WTC11 (cell line): ENCODE measurements around the gene RRP12.

Experiments
- CTCF ChIP-seq: fragments of 200-600 bp; IDR thresholded peaks from 2 replicates; pipeline ENCODE4 v1.8.0; 2022; ENCODE audit warnings: antibody characterized with exemption
- ESRRA ChIP-seq: sonication (generic); formaldehyde crosslinking; IDR thresholded peaks from 2 replicates; pipeline ENCODE4 v1.8.1; 2022; ENCODE audit warnings: mild to moderate bottlenecking, missing genetic modification reagents, borderline replicate concordance
- MLX ChIP-seq: sonication (generic); formaldehyde crosslinking; IDR thresholded peaks from 2 replicates; pipeline ENCODE4 v1.8.1; 2023; ENCODE audit warnings: mild to moderate bottlenecking, missing genetic modification reagents, moderate library complexity
- PRDM15 ChIP-seq: sonication (generic); formaldehyde crosslinking; IDR thresholded peaks from 2 replicates; pipeline ENCODE4 v1.8.0; 2022; ENCODE audit warnings: missing genetic modification reagents
- TF ChIP-seq, protein P1 (sequence below): sonication (generic); formaldehyde crosslinking; IDR thresholded peaks from 2 replicates; pipeline ENCODE4 v1.8.1; 2022; ENCODE audit warnings: low read depth, mild to moderate bottlenecking, moderate library complexity, missing genetic modification reagents, borderline replicate concordance
- TF ChIP-seq, protein P2 (sequence below): sonication (generic); formaldehyde crosslinking; IDR thresholded peaks from 2 replicates; pipeline ENCODE4 v1.8.0; 2022; ENCODE audit warnings: mild to moderate bottlenecking, missing genetic modification reagents

GRCh38 chr10:97384641-97385040 is 16.5 kb downstream of the RRP12 start:
- TF ChIP-seq CTCF (no peak), MLX (CRISPR knock-in tag) (no peak), ESRRA (CRISPR knock-in tag) (no peak), PRDM15 (CRISPR knock-in tag) (no peak)
- TF ChIP-seq, protein P1, sequence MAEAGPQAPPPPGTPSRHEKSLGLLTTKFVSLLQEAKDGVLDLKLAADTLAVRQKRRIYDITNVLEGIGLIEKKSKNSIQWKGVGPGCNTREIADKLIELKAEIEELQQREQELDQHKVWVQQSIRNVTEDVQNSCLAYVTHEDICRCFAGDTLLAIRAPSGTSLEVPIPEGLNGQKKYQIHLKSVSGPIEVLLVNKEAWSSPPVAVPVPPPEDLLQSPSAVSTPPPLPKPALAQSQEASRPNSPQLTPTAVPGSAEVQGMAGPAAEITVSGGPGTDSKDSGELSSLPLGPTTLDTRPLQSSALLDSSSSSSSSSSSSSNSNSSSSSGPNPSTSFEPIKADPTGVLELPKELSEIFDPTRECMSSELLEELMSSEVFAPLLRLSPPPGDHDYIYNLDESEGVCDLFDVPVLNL (CRISPR knock-in tag): no peak
- TF ChIP-seq, protein P2, sequence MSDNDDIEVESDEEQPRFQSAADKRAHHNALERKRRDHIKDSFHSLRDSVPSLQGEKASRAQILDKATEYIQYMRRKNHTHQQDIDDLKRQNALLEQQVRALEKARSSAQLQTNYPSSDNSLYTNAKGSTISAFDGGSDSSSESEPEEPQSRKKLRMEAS: no peak
